Type B pancreatic cell (in vitro differentiated cells): ENCODE data around the gene CDH16. TPM values are rescaled to one million over a fixed set of nuclear protein-coding genes. Genes with fewer than 3 reads are reported as not detected.

Experiments used
- DNase-seq: peaks from one replicate; pipeline ENCODE4 v3.0.0; 2021; ENCODE audit warnings: mixed read lengths; ENCODE audit not compliant: unreplicated experiment; ENCODE audit errors: extremely low spot score
- H3K27ac Mint-ChIP-seq: 2 replicates; pipeline ENCODE4 v1.8.0; 2021; ENCODE audit warnings: mild to moderate bottlenecking, mixed read lengths
- H3K27me3 Mint-ChIP-seq: 2 replicates; pipeline ENCODE4 v1.8.0; 2021; ENCODE audit warnings: mixed read lengths
- H3K36me3 Mint-ChIP-seq: 2 replicates; pipeline ENCODE4 v1.8.0; 2021; ENCODE audit warnings: mixed read lengths
- H3K4me1 Mint-ChIP-seq: one replicate; pipeline ENCODE4 v1.8.0; 2021; ENCODE audit warnings: mixed read lengths; ENCODE audit not compliant: unreplicated experiment
- H3K4me3 Mint-ChIP-seq: 2 replicates; pipeline ENCODE4 v1.8.0; 2021; ENCODE audit warnings: mild to moderate bottlenecking, mixed read lengths
- H3K9me3 Mint-ChIP-seq: 2 replicates; pipeline ENCODE4 v1.8.0; 2021; ENCODE audit warnings: mixed read lengths
- CTCF ChIP-seq: fragments of 200-600 bp; sonication (generic); conservative IDR thresholded peaks from 2 replicates; pipeline ENCODE4 v1.5.0; 2021; ENCODE audit warnings: antibody characterized with exemption, mild to moderate bottlenecking
- total RNA-seq: library from RNA; stranded (reverse); gene quantifications from 2 replicates; pipeline ENCODE4 v1.2.1, GENCODE V29; 2021; ENCODE audit warnings: low replicate concordance

CDH16 gene
- total RNA-seq, 1 donor from 2014 or later = 1.7 TPM

- Mint-ChIP-seq H3K4me1 (no peaks in the 10 kb centered on the region), H3K27me3 (peaks cover 57% of the 10 kb centered on the region), H3K9me3 (no peaks in the 10 kb centered on the region), H3K27ac (no peak overlapping the region), H3K4me3 (no peak overlapping the region), H3K36me3 (peaks cover 3% of the 10 kb centered on the region)
- no peak for TF ChIP-seq CTCF
- DNase-seq = no peak
These were observed 1.6 kb upstream of the CDH16 start for GRCh38 chr16:66920299-66920590.

GRCh38 chr16:66919569-66920298, 1.0 kb upstream of the CDH16 start:
- H3K27me3 Mint-ChIP-seq = peaks cover 59% of the 10 kb centered on the region
- no peaks in the 10 kb centered on the region for H3K4me1 Mint-ChIP-seq
- TF ChIP-seq CTCF = no peak
- H3K4me3 Mint-ChIP-seq = no peak overlapping the region
- H3K27ac Mint-ChIP-seq = no peak overlapping the region
- no peaks in the 10 kb centered on the region for H3K9me3 Mint-ChIP-seq
- H3K36me3 Mint-ChIP-seq = peaks cover 3% of the 10 kb centered on the region
- DNase-seq = no peak

- Mint-ChIP-seq H3K36me3 (peaks cover 2% of the 10 kb centered on the region), H3K4me1 (no peaks in the 10 kb centered on the region), H3K27me3 (peaks cover 51% of the 10 kb centered on the region), H3K4me3 (no peak overlapping the region), H3K27ac (no peak overlapping the region), H3K9me3 (no peaks in the 10 kb centered on the region)
- no peak for DNase-seq
- TF ChIP-seq CTCF = no peak
These were observed 330 bp downstream of the CDH16 start for GRCh38 chr16:66918355-66918754.

GRCh38 chr16:66917741-66918140, 944 bp downstream of the CDH16 start:
- H3K4me1 Mint-ChIP-seq = no peaks in the 10 kb centered on the region
- no peaks in the 10 kb centered on the region for H3K9me3 Mint-ChIP-seq
- H3K4me3 Mint-ChIP-seq = no peak overlapping the region
- TF ChIP-seq CTCF = no peak
- H3K27ac Mint-ChIP-seq = no peak overlapping the region
- no peaks in the 10 kb centered on the region for H3K36me3 Mint-ChIP-seq
- DNase-seq = no peak
- H3K27me3 Mint-ChIP-seq = peaks cover 45% of the 10 kb centered on the region

- DNase-seq = no peak
- Mint-ChIP-seq H3K36me3 (no peaks in the 10 kb centered on the region), H3K27me3 (peaks cover 44% of the 10 kb centered on the region), H3K27ac (no peak overlapping the region), H3K9me3 (no peaks in the 10 kb centered on the region), H3K4me1 (no peaks in the 10 kb centered on the region), H3K4me3 (no peak overlapping the region)
- no peak for TF ChIP-seq CTCF
These were observed 2.2 kb downstream of the CDH16 start for GRCh38 chr16:66916518-66916917.

- no peak overlapping the region for H3K27ac Mint-ChIP-seq
- no peak for DNase-seq
- H3K36me3 Mint-ChIP-seq = no peaks in the 10 kb centered on the region
- TF ChIP-seq CTCF = no peak
- H3K27me3 Mint-ChIP-seq = peaks cover 33% of the 10 kb centered on the region
- H3K9me3 Mint-ChIP-seq = no peaks in the 10 kb centered on the region
- no peak overlapping the region for H3K4me3 Mint-ChIP-seq
- H3K4me1 Mint-ChIP-seq = no peaks in the 10 kb centered on the region
These were observed 3.6 kb downstream of the CDH16 start for GRCh38 chr16:66915041-66915440.
